Epithelial cell of proximal tubule (primary cell): ENCODE measurements around the gene KCTD6. TPM values are rescaled to one million over a fixed set of nuclear protein-coding genes. Genes with fewer than 3 reads are reported as not detected.

Experiments used
- DNase-seq: peaks from one replicate; pipeline ENCODE4 v3.0.0-alpha.2; 2011; ENCODE audit warnings: low read depth
- H3K4me3 ChIP-seq: 2 replicates; pipeline ENCODE4 v1.5.1; 2011; ENCODE audit warnings: low read depth, mild to moderate bottlenecking, low read length
- total RNA-seq: library from RNA; depleted of rRNA; stranded (reverse); fragments of >200 nt; gene quantifications from 2 replicates; pipeline ENCODE4 v1.2.3, GENCODE V29; 2015
- TF ChIP-seq, protein P1 (sequence below): conservative IDR thresholded peaks from 2 replicates; pipeline ENCODE4 v1.5.1; 2012; ENCODE audit warnings: low read depth, mild to moderate bottlenecking, low read length

KCTD6 gene
- total RNA-seq, 1 donor from 2014 or later, result 7.9 TPM

DNA sequence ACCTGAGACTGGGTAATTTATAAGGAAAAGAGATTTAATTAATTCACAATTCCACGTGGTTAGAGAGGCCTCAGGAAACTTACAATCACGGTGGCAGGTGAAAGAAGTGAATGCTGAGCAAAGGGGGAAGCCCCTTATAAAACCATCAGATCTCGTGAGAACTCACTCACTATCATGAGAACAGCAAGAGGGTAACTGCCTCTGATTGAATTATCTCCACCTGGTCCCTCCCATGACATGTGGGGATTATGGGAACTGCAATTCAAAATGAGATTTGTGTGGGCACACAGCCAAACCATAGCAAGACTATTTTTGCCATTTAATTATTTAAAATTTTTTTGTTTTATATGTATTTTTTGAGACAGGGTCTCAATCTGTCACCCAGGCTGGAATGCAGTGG, 27.0 kb upstream of the KCTD6 start:
- no peak overlapping the region for H3K4me3 ChIP-seq
- DNase-seq, result no peak
- TF ChIP-seq, protein P1, sequence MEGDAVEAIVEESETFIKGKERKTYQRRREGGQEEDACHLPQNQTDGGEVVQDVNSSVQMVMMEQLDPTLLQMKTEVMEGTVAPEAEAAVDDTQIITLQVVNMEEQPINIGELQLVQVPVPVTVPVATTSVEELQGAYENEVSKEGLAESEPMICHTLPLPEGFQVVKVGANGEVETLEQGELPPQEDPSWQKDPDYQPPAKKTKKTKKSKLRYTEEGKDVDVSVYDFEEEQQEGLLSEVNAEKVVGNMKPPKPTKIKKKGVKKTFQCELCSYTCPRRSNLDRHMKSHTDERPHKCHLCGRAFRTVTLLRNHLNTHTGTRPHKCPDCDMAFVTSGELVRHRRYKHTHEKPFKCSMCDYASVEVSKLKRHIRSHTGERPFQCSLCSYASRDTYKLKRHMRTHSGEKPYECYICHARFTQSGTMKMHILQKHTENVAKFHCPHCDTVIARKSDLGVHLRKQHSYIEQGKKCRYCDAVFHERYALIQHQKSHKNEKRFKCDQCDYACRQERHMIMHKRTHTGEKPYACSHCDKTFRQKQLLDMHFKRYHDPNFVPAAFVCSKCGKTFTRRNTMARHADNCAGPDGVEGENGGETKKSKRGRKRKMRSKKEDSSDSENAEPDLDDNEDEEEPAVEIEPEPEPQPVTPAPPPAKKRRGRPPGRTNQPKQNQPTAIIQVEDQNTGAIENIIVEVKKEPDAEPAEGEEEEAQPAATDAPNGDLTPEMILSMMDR, result no peak

DNA sequence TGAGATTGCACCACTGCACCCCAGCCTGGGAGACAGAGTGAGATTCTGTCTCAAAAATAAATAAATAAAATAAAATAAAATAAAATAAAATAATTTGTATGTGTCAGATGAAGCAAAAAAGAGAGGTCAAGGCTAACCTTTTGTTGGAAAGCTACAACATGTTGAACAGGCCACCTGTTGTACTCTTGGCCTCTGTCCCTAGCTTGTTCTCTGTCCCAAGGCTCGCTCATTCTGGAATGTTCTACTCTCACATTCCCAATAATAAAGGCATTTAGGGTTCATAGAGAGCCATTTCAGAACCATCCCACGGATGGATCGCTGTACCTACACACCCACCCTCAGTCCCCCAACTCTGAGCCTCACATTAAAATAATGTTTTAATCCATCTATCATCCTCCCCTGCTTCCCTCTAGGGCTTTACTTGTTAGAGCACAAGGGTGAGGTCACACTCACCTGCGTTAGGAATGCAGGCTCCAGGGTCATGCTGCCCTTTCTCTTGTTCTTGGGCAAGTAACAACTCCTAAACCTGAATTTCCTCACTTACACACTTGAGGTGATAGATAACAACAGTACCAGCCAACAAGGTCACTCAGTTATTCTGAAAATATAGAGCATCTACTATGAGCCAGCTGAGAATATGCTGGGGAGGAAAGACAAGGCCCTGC, 24.9 kb upstream of the KCTD6 start:
- H3K4me3 ChIP-seq, result no peak overlapping the region
- TF ChIP-seq, protein P1, result no peak
- no peak for DNase-seq

DNA sequence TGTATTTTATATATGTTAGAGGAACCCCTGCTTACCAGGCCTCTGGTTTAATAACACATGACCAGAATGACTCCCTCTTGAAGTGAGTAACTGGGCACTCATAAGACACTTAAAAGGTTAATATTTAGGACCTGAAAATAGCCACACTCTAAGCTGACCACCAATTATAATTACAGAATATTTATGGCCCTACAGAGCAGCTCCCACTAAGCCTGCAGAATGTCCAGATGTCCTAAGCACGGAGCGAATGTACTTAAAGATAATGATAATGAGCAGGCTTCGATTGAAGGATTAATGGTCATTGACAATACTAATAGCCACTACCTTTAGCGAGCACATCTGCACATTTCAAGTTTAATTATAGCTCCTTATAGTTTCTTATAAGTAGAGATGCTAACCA, 22.8 kb upstream of the KCTD6 start:
- H3K4me3 ChIP-seq, result no peak overlapping the region
- DNase-seq, result no peak
- TF ChIP-seq, protein P1, result no peak

DNA sequence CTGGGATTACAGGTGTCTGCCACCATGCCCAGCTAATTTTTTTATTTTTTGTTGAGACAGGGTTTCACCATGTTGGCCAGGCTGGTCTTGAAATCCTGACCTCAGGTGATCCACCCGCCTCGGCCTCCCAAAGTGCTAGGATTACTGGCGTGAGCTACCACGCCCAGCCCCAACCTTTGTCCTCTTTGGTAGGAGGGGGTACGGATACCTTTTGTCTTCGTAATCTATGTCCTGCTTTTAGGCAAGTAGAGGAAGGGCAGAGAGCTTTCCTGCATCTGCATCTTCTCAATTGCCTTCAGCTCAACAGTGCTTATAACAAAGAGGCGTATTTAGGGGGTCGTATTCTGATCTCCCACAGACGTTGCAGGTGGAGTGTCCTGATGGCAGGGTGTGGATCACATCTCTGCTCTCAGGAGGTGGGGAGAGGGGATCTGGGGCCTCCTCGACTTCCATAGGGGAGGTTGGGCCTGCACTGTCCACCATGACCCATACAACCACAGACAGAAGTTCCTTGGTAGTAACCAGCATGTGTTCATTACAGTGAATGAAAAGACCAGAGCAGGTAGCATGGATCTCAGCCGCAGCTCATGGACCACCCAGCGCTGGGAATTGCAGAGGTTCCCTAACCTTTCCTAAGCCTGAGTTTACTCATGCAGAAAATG, 21.4 kb upstream of the KCTD6 start:
- TF ChIP-seq, protein P1, result no peak
- H3K4me3 ChIP-seq, result no peak overlapping the region
- DNase-seq, result no peak

DNA sequence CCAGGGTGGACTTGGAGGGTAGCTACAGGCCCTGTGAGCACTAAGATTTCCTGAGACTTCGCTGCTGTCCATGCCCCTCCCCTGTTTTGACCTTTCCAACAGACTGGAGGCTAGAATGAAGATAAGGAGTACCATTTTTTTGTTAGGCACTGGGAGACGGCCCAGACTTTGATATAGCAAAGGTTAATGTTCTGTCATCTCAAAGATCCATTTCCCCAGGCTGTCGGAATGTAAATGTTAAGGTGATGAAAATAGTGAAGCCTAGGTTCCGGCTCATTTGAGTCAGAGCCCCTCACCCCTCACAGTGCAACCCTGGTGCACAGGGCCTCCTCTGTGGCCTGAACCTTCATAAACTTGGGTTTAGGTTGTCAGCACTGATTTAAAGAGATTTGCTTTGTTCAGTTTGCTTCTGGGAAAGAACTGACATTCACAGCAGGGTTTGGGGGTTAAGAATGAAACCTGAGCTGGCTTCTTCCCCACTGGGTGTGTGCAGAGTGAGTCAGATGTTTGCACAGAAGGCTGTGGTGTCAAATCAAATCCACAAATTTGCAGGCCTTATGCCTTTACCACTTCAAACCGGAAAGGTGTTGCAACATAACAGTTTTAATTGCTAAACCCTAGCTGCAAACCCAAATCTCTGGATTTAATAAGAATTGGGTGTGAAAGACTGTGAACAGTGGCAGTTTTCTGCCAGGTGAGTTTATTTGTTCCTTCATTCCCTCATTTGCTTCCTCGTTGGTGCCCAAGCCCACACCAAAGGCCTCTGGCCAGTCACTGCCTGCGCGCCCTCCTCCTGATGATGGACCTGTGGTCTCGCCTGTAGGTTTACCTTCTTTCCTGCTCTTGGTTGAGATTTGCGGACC, 20.6 kb upstream of the KCTD6 start:
- H3K4me3 ChIP-seq, result no peak overlapping the region
- peak; percentile 78 for DNase-seq
- TF ChIP-seq, protein P1, result no peak

DNA sequence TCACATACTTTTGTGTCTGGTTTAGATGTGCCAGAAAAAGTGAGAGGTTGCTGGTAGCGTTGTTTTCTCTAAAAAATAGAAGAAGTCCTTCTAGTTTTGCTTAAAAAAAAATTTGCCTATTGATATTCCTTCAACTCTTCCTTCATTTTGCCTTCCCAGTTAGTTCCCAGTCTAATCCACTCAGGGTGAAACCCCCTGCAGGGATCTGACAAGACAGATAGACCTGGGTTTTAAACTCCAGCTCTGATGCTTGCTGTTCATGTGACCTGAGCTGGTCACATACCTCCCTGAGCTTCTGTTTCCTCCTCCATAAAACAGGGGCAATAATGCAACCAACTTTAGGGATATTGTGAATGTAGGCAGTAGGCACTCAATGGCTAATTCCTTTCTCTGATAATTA, 18.6 kb upstream of the KCTD6 start:
- DNase-seq, result no peak
- no peak overlapping the region for H3K4me3 ChIP-seq
- TF ChIP-seq, protein P1, result no peak
